Subcutaneous abdominal adipose tissue (tissue), 5 donors: Measurements from ENCODE around the gene PEX11G.

Experiments
- H3K27ac ChIP-seq: one replicate; pipeline ENCODE4 v1.7.0; 2013; ENCODE audit warnings: low read depth, mild to moderate bottlenecking, inconsistent platforms, low read length, moderate library complexity
- H3K27me3 ChIP-seq, 5 donors: one replicate each; pipeline ENCODE4 v1.7.0; 2013; ENCODE audit warnings: low read length in 5 of 5, inconsistent platforms in 1 of 5; ENCODE audit not compliant: control insufficient read depth in 5 of 5, insufficient read depth in 4 of 5
- H3K36me3 ChIP-seq, 5 donors: one replicate each; pipeline ENCODE4 v1.7.0; 2013; ENCODE audit warnings: low read length in 5 of 5; ENCODE audit not compliant: control insufficient read depth in 5 of 5, insufficient read depth in 5 of 5
- H3K4me1 ChIP-seq, 5 donors: one replicate each; pipeline ENCODE4 v1.7.0; 2013; ENCODE audit warnings: low read length in 5 of 5, mild to moderate bottlenecking in 3 of 5, moderate library complexity in 1 of 5; ENCODE audit not compliant: control insufficient read depth in 5 of 5, insufficient read depth in 5 of 5
- H3K4me3 ChIP-seq, 5 donors: one replicate each; pipeline ENCODE4 v1.7.0; 2013; ENCODE audit warnings: low read length in 5 of 5, low read depth in 1 of 5
- H3K9ac ChIP-seq, 5 donors: one replicate each; pipeline ENCODE4 v1.7.0; 2013; ENCODE audit warnings: low read length in 5 of 5, mild to moderate bottlenecking in 4 of 5, moderate library complexity in 3 of 5
- H3K9me3 ChIP-seq, 5 donors: one replicate each; pipeline ENCODE4 v1.7.0; 2013; ENCODE audit warnings: low read length in 5 of 5; ENCODE audit not compliant: control insufficient read depth in 5 of 5
- donor health status: healthy.
- donor health status: healthy.
- donor health status: healthy.
- donor health status: healthy.
- donor health status: healthy.

Gene PEX11G

GRCh38 chr19:7488736-7489353 lies at the start of gene PEX11G:
Gene PEX11G (minus strand): TSS chr19:7489035. CDS start chr19:7489010, 25 bp downstream.
- peaks cover 0 to 15% (median 15%) of the 10 kb centered on the region in 5 donors for H3K4me1 ChIP-seq
- peak within 1 kb of the TSS; percentile 70 to 78 (median 73) for H3K4me3 ChIP-seq
- H3K36me3 ChIP-seq: peaks cover 0 to 3% (median 0%) of the 10 kb centered on the region in 5 donors
- H3K9me3 ChIP-seq: no peaks in the 10 kb centered on the region
- peak within 1 kb of the TSS; percentile 11 to 92 (median 85) for H3K9ac ChIP-seq
- H3K27me3 ChIP-seq: no peaks in the 10 kb centered on the region
- H3K27ac ChIP-seq: peak within 1 kb of the TSS; percentile 52

- H3K4me3 ChIP-seq: peak overlapping the region; percentile 57 to 94 (median 87)
- no peaks in the 10 kb centered on the region for H3K9me3 ChIP-seq
- peaks cover 2 to 36% (median 32%) of the 10 kb centered on the region in 5 donors for H3K4me1 ChIP-seq
- no peaks in the 10 kb centered on the region for H3K27me3 ChIP-seq
- H3K27ac ChIP-seq: peak overlapping the region; percentile 89
- H3K36me3 ChIP-seq: peaks cover 0 to 38% (median 29%) of the 10 kb centered on the region in 5 donors
- peak overlapping the region; percentile 26 to 89 (median 89) for H3K9ac ChIP-seq
These were observed 47.3 kb upstream of the PEX11G start for GRCh38 chr19:7535998-7536695.

GRCh38 chr19:7535047-7535997 lies 46.5 kb upstream of the PEX11G start, which contains the start of gene PNPLA6:
Gene PNPLA6 (plus strand): TSS chr19:7535717. CDS start chr19:7535789, 72 bp downstream.
- H3K36me3 ChIP-seq: peaks cover 0 to 38% (median 25%) of the 10 kb centered on the region in 5 donors
- H3K27ac ChIP-seq: peak within 1 kb of the TSS; percentile 89
- peak within 1 kb of the TSS; percentile 82 to 94 (median 87) for H3K4me3 ChIP-seq

GRCh38 chr19:7534531-7535046 lies 45.8 kb upstream of the PEX11G start:
- Histone ChIP-seq H3K36me3 (peaks cover 0 to 39% (median 26%) of the 10 kb centered on the region in 5 donors), H3K27me3 (no peaks in the 10 kb centered on the region), H3K9me3 (no peaks in the 10 kb centered on the region), H3K4me3 (peak overlapping the region; percentile 82 to 94 (median 87)), H3K9ac (peak overlapping the region; percentile 81 to 89 (median 89)), H3K4me1 (peaks cover 2 to 36% (median 32%) of the 10 kb centered on the region in 5 donors), H3K27ac (peak overlapping the region; percentile 89)

More at GRCh38 chr19:7535047-7535997, 46.5 kb upstream of the PEX11G start, which contains the start of gene PNPLA6:
- Histone ChIP-seq H3K9ac (peak within 1 kb of the TSS; percentile 26 to 89 (median 89)), H3K4me1 (peaks cover 2 to 36% (median 32%) of the 10 kb centered on the region in 5 donors), H3K9me3 (no peaks in the 10 kb centered on the region), H3K27me3 (no peaks in the 10 kb centered on the region)

GRCh38 chr19:7533925-7534480 lies 45.2 kb upstream of the PEX11G start:
- Histone ChIP-seq H3K4me3 (peak overlapping the region; percentile 82 to 94 (median 87)), H3K27me3 (no peaks in the 10 kb centered on the region), H3K9ac (peak overlapping the region; percentile 81 to 89 (median 89)), H3K4me1 (peaks cover 2 to 36% (median 32%) of the 10 kb centered on the region in 5 donors), H3K27ac (peak overlapping the region; percentile 89), H3K9me3 (no peaks in the 10 kb centered on the region), H3K36me3 (peaks cover 0 to 44% (median 32%) of the 10 kb centered on the region in 5 donors)

- no peaks in the 10 kb centered on the region for H3K27me3 ChIP-seq
- peak overlapping the region; percentile 67 to 94 (median 87) for H3K4me3 ChIP-seq
- H3K27ac ChIP-seq: peak overlapping the region; percentile 89
- H3K36me3 ChIP-seq: peaks cover 0 to 44% (median 35%) of the 10 kb centered on the region in 5 donors
- peaks cover 2 to 37% (median 32%) of the 10 kb centered on the region in 5 donors for H3K4me1 ChIP-seq
- H3K9me3 ChIP-seq: no peaks in the 10 kb centered on the region
- peak overlapping the region in 4 of 5 donors; percentile 71 to 89 (median 82) for H3K9ac ChIP-seq
These were observed 44.5 kb upstream of the PEX11G start for GRCh38 chr19:7533281-7533885.

GRCh38 chr19:7529610-7530490 lies 41.0 kb upstream of the PEX11G start:
- H3K27me3 ChIP-seq: no peaks in the 10 kb centered on the region
- no peak overlapping the region for H3K27ac ChIP-seq
- peaks cover 0 to 73% (median 59%) of the 10 kb centered on the region in 5 donors for H3K36me3 ChIP-seq
- H3K4me1 ChIP-seq: peaks cover 1 to 45% (median 22%) of the 10 kb centered on the region in 5 donors
- no peaks in the 10 kb centered on the region for H3K9me3 ChIP-seq
- no peak overlapping the region for H3K4me3 ChIP-seq
- H3K9ac ChIP-seq: no peak overlapping the region

- Histone ChIP-seq H3K4me3 (no peak overlapping the region), H3K9me3 (no peaks in the 10 kb centered on the region), H3K27me3 (no peaks in the 10 kb centered on the region), H3K4me1 (peaks cover 1 to 45% (median 19%) of the 10 kb centered on the region in 5 donors), H3K36me3 (peaks cover 0 to 77% (median 60%) of the 10 kb centered on the region in 5 donors), H3K9ac (no peak overlapping the region), H3K27ac (no peak overlapping the region)
These were observed 40.4 kb upstream of the PEX11G start for GRCh38 chr19:7529246-7529600.
